Thoracic aorta (tissue), 2 donors: Measurements from ENCODE around the gene ERI3. TPM values are rescaled to one million over a fixed set of nuclear protein-coding genes. Genes with fewer than 3 reads are reported as not detected.
A peak's percentile ranks its signal among the peaks of the same experiment; 100 is the strongest.

Experiments used
- ATAC-seq: fragments of 150-250 bp; one replicate; pipeline ENCODE4 v1.8.0; 2017; ENCODE audit warnings: low read depth; ENCODE audit not compliant: insufficient number of reproducible peaks, low FRiP score
- DNase-seq: peaks from one replicate; pipeline ENCODE4 v3.0.0-alpha.2; 2020; ENCODE audit warnings: low spot score
- H3K27ac ChIP-seq, 2 donors: fragments of 200-600 bp; sonication (generic); 1 replicate in 1 of 2; 2 replicates in 1 of 2; pipeline ENCODE4 v1.5.1; 2016; ENCODE audit warnings: mild to moderate bottlenecking in 2 of 2, moderate library complexity in 2 of 2
- H3K27me3 ChIP-seq: fragments of 200-600 bp; sonication (generic); replicated peaks from 2 replicates; pipeline ENCODE4 v1.6.0; 2016; ENCODE audit warnings: mild to moderate bottlenecking; ENCODE audit not compliant: insufficient read depth
- H3K36me3 ChIP-seq: fragments of 200-600 bp; sonication (generic); one replicate; pipeline ENCODE4 v1.5.1; 2016
- H3K4me1 ChIP-seq, 2 donors: fragments of 200-600 bp; sonication (generic); 1 replicate in 1 of 2; 2 replicates in 1 of 2; pipeline versions ENCODE4 v1.5.1 to v1.6.0; 2016; ENCODE audit warnings: low read depth in 2 of 2, mild to moderate bottlenecking in 1 of 2; ENCODE audit not compliant: control insufficient read depth in 1 of 2
- H3K4me3 ChIP-seq: fragments of 200-600 bp; sonication (generic); 2 replicates; pipeline ENCODE4 v1.5.1; 2016; ENCODE audit warnings: mild to moderate bottlenecking
- H3K9me3 ChIP-seq: fragments of 200-600 bp; sonication (generic); 2 replicates; pipeline ENCODE4 v1.5.1; 2016
- CTCF ChIP-seq: fragments of 200-600 bp; sonication (generic); IDR thresholded peaks from one replicate; pipeline ENCODE4 v1.5.1; 2019; ENCODE audit warnings: antibody characterized with exemption
- total RNA-seq, 2 donors: library from RNA; depleted of rRNA; stranded (reverse); fragments of >200 nt; gene quantifications; one replicate each; pipeline versions ENCODE4 v1.1.0 to v1.2.3, GENCODE V29; 2016

ERI3 gene
- total RNA-seq, 2 donors from 2014 or later: 41.5 to 96.3 TPM

GRCh38 chr1:44332505-44332904 is 22.6 kb downstream of the ERI3 start:
- DNase-seq: no peak
- no peak for TF ChIP-seq CTCF
- Histone ChIP-seq H3K4me1 (peaks cover 8 to 18% of the 10 kb centered on the region in 2 donors), H3K27ac (no peak overlapping the region), H3K36me3 (peaks cover 14% of the 10 kb centered on the region), H3K4me3 (no peak overlapping the region), H3K27me3 (no peaks in the 10 kb centered on the region), H3K9me3 (no peaks in the 10 kb centered on the region)
- no peak for ATAC-seq

DNA sequence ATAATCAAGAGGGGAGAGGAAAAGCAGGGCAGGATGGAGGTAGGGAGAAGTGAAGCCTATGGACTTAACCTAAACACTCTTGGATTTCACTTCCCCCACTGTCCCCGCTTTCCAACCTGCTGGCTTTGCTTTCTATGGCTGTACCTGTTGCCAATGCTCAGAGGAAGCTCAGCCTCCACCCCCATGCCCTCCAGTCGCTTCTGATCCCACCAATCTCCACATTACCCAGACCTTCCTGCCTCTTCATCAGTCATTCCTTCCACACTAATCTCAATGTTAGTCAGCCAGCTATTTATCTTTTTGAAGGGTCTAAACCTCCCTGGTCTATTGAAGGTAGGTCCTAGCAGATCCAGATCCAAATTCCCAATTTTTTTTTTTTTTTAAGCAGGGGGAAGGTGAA is 24.1 kb downstream of the ERI3 start:
- H3K27ac ChIP-seq: no peak overlapping the region
- DNase-seq (no peak), ATAC-seq (no peak)
- no peak for TF ChIP-seq CTCF
- no peaks in the 10 kb centered on the region for H3K9me3 ChIP-seq
- H3K4me3 ChIP-seq: no peak overlapping the region
- no peaks in the 10 kb centered on the region for H3K27me3 ChIP-seq
- H3K4me1 ChIP-seq: peaks cover 10 to 28% of the 10 kb centered on the region in 2 donors
- peaks cover 5% of the 10 kb centered on the region for H3K36me3 ChIP-seq

- no peak for ATAC-seq
- Histone ChIP-seq H3K4me1 (peaks cover 10 to 28% of the 10 kb centered on the region in 2 donors), H3K36me3 (peaks cover 5% of the 10 kb centered on the region), H3K9me3 (no peaks in the 10 kb centered on the region), H3K4me3 (no peak overlapping the region), H3K27me3 (no peaks in the 10 kb centered on the region), H3K27ac (peak overlapping the region; percentile 57 to 77)
- DNase-seq: no peak
- no peak for TF ChIP-seq CTCF
Observed at GRCh38 chr1:44328671-44329416, 26.2 kb downstream of the ERI3 start.

DNA sequence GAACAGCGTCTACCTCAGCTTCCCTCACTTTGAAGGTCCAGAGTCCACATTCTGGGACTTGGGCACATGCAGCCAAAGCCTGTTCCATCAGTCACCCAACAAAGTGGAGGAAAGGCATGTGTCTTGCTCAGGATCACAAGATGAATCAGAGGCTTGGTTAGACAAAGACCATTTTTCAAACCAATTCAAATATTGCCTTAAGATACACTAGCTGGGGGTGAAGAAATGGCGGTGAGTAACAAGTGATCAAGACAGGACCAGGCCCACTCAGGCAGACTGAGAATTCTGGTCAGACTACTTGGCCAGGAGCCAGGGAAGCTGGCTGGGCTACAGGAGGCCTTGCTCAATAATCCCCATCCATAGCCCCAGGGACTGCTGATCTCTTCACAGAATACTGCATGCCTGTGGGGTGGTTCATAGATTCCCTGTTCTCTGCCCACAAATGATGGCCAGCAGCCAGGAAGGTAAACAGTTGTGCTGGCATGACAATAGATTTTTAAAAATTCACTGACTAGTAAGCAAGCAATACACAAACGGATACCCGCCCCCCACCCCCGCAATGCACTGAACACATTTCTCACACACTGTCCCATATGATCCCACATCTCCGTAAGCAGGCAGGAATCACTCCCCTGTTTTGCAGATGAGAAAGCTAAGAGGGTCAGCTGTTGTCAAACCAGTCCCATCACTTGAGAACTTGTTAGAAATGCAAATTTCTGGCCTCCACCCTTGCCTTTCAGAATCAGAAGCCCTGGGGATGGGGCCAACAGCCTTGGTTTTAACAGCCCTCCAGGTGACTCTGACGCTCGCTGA is 27.2 kb downstream of the ERI3 start:
- ATAC-seq: peak; percentile 89
- H3K9me3 ChIP-seq: no peaks in the 10 kb centered on the region
- DNase-seq: peak; percentile 90
- peaks cover 5% of the 10 kb centered on the region for H3K36me3 ChIP-seq
- peak overlapping the region; percentile 57 to 77 for H3K27ac ChIP-seq
- H3K4me3 ChIP-seq: no peak overlapping the region
- H3K4me1 ChIP-seq: peaks cover 10 to 28% of the 10 kb centered on the region in 2 donors
- no peaks in the 10 kb centered on the region for H3K27me3 ChIP-seq
- no peak for TF ChIP-seq CTCF

DNA sequence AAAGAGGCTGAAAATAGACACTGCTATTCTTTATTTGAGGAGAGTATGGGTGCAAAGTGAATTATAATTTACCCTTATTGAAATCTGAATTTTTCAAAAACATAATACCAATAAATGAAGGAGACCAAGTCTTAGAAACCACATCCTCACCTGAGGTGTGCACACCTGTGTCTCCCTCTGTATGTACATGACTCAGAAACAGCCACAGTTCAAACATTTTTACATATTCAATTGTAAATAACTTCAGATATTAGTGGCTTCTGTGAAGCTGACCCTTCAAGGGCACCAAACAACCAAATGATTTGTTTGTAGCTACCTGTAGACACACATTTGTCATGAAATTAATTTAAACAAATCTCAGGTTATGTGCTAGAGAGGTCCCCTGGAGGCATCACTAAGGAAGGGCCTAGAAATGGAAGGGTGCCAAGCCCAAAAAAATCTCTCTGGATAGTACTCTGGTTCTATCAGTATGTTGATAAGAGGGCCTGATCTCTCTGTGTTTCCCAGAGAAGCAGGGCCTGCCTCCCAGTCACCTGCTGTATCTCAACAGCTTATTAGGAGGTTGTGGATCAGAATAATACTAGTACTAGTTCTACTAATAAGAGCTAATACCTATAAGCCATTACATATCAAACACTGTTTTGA is 28.1 kb downstream of the ERI3 start:
- H3K27me3 ChIP-seq: no peaks in the 10 kb centered on the region
- no peaks in the 10 kb centered on the region for H3K9me3 ChIP-seq
- ATAC-seq: no peak
- H3K27ac ChIP-seq: peak overlapping the region; percentile 31 to 77
- H3K36me3 ChIP-seq: no peaks in the 10 kb centered on the region
- DNase-seq: no peak
- H3K4me1 ChIP-seq: peaks cover 10 to 28% of the 10 kb centered on the region in 2 donors
- H3K4me3 ChIP-seq: no peak overlapping the region
- no peak for TF ChIP-seq CTCF
